ENCODE results near the gene RFLNA.
"Not testable (repeated sequence)": the region's sequence is repeated elsewhere in the genome, so short reads cannot be mapped to it uniquely, and the experiment has no call there.

RFLNA gene

DNA sequence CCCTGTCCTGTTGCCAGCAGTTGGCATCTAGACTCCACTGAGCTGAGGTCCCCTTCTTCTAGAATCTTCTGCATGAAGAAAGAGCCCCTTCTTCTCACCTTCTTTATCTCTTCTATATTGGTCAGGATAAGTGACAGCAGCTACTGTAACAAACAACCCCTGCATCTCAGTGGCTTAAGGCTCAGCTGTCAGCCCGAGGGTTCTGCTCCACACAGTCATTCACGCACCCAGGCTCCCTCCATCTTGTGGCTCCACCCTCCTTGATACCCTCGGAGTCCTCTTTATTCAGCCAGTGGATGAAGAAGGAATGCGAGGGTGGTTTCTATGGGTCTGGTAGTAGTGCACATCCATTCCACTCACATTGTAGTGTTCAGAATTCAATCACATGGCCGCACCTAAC lies 10.5 kb upstream of the RFLNA start:
- no peak for DNase-seq

DNA sequence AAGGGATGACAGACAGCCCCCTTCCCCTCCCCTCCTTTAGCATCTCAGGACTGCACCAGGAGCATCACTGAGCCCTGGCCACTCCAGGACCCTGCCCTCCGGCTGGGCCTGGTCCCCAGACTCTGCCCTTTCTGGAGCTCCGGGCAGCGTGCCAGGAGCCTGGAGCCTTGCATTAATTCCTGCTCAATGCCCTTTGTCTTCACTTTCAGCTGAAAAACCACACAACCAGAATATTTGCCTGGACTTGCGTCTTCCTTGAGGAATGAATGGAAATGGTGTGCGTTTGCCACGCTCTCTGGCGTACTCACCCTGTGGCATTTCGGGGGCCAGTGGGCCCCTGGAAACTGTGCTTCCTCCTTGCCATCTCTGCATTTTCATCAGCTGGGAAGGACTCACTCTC lies 8.5 kb upstream of the RFLNA start:
- DNase-seq = no peak

DNA sequence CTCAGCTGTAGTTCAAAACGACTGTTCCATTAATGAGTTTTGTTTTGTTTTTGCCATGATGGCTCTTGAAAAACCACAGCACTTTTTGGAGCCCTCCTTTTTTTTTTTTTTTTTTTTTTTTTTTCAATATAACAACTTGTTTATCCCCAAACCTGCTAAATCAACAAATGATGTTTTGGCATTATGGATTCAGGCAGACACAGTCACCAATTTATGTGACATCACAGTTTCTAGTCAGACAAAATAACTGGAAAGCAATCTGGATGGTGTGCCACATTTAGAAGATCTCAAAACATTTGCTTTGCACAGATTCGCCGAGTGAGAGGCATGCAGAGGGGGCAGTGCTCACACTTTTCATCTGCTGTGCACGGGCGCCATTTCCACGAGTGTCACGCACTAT lies 7.9 kb upstream of the RFLNA start:
- no peak for DNase-seq

DNA sequence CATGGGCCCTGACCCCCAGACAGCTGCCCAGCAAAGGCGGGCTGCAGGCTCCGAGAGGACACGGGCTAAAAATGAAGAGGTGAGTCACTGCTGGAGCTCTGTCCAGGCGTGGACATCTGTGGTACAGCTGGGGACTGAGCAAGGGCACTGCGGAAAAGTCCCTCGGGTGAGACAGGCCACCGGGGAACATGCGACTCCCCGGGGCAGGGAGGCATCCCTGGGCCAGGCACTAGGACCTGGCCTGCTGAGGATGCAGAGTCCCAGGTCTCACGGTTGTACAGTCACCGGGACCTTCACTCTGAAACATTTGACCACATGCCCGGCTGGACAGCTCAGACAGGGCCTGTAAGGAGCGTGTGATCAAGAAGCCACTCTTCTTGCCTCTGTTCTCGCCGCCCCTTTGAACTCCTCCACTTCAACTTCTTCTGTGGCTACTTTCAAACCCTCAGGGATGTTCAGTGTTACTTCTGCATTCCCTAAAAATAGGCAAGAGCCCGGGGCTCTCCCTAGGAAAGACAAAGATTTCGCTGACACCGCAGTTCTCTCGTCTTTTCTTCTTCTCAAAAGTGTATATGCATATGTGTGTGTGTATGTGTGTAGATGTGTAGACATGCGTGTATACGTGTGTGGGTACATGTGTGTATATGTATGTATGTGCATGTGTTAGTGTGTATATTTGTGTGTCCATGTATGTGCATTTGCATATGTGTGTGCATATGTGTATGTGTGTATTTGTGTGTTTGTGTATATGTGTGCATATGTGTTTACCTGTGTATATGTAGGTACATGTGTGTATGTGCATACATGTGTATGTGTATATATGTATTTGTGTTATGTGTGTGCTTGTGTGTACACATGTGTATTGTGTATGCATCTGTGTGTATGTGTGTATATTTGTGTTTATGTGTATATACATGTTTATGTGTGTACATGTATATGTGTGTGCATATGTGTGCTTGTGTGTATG lies 5.0 kb upstream of the RFLNA start:
- DNase-seq = no peak

DNA sequence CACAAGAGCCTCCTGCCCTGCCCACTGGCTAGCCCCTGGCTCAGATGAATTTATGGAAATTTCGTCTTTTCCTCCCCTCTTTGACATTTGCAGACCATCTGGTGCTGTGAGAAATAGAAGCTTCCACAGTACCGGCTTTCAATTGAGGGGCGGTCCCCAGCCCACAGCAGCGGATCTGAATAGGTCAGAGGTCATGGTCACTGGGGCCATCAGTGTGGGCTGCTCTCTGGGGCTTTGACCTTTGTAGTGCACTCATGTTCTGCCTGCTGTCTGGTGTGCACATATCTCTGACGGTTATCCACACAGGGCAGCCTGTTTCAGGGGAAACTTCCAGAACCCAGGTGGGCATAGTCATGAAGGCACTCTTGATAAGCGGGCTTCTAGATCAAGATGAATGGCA lies 2.5 kb upstream of the RFLNA start:
- no peak for DNase-seq

DNA sequence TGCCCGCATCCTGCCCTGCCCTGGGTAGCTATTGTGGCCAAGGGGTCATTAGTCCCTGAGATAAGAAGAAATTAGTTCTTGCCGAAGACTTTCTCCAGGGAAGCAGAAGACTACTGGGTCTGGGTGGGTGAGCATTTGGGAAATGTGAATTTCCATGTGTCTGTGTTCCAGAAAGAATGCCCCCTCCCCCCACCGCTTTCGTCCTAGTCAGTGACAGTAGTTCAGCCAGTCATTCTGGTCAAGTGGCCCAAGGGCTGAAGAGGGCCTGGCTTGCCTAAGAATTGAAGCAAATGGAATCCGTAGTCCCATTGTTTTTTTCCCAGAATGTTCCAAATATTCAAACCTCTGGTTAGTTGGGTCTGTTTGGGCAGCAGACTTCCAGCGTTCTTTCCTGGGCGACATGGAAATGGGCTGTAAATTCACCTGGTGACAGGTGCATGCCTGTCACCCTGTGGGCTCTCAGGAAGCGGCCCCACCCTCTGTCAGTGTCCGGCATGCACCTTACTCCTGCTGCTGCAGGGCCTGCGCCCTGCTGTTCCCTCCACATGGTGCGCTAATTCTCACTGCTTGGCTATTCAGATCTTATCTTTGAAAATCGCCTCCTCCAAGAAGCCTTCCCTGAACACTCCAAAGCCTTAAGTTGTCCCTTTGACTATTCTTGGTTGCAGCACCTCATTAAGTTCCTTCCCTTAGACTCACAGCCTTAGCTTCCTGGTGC lies 1.4 kb upstream of the RFLNA start:
- DNase-seq = no peak

DNA sequence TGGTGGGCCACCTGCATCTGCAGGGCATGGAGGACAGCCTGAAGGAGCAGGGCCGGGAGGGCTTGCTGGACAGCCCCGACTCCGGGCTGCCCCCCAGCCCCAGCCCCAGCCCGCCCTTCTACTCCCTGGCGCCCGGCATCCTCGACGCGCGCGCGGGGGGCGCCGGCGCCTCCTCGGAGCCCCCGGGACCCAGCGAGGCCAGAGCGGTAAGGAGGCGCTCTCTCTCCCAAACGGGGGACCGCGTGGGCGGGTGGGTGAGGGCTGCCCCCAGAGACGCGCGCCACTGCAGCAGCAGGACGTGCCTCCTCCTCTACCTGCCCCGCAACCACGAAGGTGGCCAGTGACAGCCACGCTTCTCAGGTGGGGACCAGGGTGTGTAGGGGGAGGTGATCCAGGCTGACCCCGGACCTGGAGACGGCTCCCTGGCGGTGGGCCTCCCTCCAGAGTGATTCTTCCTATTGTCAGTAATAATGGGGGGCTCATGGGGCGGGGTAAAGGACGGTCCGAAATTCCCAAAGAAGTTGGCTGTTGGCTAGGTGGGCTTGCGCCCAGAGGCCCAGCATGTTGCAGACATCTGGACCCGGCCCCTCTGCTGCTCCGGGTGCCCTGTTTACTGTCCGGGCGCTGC lies 652 bp downstream of the RFLNA start:
- DNase-seq = no peak

DNA sequence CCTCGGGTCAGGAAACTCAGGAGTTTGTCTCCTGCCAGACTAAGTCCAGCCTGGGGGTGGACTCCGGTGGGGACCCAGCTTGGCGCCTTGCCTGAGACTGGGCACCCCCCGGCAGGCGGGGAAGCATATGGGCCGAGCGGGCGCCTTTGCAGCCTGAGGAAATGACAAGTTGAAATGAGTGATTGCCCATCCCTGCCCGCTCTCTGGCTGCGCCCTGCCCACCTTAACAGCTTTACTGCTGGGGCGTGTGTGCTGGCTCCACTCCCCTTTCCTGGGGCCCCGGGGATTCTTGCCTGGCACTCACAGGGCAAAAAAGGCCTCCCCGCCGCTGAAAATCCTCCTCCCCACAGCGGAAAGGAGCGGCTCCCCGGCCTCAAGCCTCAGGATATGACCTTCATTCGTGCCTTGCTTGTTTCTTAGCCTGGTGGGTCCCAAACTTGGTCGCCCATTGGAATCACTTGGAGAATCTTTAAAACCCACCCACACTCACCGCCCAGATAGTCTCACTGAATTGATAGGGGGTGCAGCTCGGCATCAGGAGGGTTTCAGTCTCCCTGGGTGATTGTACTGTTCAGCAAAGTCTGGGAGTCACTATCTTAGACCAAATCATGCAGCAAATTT lies 1.5 kb downstream of the RFLNA start:
- DNase-seq = no peak

DNA sequence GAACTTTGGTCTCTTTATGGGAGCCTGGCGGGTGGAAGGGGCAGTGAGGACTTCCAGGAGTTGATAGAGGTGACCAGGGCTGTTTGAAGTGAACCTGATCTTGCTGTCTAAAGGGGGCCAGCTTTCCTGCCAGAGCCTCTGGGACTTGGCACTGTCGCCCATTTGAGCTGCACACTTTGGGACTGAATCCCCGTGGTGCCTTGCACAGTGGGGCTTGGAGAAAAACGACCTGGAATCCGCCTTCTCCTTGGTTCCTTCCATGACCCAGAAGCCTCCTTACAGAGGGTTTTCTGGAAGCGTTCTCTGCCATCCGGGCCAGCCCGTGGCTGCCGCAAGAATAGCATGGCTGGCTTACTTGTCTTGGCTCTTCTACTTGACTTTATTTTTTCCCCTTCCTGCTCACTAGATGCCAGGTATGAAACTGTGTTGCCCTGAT lies 2.0 kb downstream of the RFLNA start:
- no peak for DNase-seq

DNA sequence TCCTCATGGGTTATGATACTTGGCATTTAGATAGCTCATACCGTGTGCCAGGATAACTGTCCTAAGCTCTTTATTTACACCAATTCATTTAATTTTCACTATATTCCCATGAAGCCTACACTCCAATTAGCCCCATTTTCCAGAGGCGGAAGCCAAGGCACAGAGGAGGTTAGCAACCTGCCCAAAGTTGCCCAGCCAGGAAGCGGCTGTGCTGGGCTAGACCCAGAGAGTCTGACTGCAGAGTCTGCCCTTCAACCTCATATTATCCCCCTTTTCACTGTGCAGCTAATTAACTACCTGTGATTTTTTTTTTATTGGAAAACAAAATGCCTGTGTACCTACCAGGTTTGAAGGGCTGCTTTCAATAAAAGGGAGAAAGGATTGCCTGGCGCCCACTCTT lies 2.5 kb downstream of the RFLNA start:
- no peak for DNase-seq

DNA sequence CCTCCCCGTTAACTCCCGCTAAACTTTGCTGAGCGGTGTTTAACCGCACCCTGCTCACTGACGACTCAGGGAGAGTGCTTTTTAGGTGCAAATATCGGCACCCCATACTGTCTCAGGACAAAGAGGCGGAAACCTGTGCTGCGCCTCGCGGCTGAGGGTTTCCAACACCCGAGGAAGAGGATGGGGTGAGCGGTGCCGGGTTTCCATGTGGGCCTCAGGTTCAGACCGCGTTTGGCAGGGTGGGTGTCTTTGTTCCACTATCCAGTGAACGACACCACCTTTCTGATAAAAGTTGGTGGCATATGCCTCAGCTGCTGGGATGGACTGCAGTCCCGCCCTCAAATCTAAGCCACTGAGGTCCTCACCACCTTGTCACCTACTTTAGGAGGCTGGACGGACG lies 3.0 kb downstream of the RFLNA start:
- no peak for DNase-seq

DNA sequence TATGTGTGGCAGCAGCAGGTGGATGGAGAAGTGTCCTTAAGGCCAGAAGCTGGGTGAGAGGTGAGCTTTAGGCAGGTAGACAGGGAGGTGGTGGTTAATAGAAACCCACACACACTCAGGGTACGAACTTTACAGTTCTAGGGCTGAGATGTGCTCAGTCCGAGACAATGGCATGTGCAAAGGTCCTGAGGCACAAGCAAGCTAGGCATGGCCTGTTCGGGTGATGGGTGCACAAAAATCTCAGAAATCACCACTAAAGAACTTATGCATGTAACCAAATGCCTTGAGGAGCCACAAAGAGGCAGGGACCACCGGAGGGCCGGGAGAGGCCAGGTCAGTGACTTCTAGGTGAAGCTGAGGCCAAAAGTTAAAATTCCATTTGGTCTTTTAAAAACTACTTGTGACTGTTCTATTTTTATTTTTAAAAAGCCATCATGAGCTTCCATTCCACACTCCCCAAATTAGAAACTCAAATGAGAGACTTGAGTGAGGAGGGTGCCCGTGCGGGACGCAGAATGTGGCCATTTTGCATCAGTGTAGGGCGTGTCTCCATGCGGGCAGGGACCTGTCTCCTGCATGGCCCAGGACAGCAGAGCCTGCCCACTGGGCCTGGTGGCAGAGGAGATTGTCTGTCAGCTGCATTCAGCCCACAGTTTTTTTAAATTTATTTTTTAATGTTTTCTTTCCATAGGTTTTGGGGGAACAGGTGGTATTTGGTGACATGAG lies 4.0 kb downstream of the RFLNA start:
- no peak for DNase-seq

DNA sequence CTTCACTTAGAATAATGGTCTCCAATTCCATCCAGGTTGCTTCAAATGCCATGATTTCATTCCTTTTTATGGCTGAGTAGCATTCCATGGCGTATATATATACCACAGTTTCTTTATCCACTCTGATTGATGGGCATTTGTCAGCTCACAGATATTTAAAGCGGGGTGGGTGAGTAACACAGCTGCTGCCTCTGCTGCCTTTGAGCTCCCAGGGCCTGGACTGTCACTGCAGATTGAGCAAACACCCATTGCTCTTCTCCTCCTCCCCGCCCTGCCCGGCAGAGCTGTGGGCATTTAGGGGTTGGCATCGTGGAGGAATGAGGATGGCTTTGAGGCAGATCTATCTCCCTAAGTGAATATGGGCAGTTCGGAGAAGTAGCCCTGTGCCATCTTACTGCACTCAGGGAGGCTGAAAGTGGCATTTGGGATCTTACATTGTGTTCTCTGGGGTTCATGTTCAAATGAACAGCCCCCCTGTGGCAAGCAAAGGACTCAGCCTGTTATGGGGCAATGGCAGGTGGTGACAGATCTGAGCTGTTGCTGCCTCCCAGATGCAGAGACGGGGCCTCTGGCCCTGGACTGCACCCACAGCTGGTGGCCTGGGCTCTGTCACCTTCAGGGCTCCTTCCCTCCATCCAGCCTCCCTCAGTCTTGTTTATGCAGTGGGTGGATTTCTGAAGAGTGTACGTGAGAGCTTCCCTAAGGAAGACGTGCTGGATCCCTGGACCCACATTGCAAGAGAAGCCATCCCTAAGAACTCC lies 4.9 kb downstream of the RFLNA start:
- DNase-seq = no peak

DNA sequence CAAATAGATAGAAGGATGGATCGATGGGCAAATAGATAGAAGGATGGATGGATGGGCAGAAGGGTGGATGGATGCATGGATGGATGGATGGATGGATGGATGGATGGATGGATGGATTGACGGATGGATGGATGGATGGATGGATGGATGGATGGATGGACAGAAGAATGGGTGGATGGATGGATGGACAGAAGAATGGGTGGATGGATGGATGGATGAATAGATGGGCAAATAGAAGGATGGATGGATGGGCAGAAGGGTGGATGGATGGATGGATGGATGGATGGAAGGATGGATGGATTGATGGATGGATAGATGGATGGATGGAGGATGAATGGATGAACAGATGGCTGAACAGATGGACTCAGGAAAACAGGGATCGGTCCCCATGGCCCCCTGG lies 5.8 kb downstream of the RFLNA start:
- DNase-seq = not testable (repeated sequence)

DNA sequence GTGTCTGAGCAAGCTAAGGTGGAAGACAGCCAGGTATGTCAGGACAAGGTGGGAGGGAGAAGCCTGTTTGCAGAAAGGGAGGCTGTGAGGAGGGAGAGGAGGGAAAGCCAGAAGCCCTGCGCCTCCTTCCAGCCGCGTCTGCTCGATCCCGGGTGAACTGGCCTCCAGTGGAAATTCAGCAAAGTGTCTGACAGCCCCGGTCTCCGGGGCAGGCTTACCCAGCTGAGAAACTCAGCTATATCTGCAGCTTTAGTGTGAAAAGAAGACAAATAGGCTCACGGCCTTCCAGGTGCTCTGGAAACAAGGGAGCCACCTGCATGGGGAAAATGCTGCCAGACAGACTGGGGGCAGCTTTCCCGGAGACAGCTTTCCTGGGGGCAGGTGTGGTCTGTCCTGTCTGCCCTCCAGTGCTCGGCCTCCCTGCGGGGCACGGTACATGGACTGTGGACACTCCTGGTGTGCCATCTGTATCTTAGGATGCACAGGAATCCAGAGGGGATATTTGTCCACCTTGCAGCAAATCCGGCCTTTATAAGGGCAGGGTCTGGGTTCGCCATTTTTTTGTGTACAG lies 6.3 kb downstream of the RFLNA start:
- no peak for DNase-seq

DNA sequence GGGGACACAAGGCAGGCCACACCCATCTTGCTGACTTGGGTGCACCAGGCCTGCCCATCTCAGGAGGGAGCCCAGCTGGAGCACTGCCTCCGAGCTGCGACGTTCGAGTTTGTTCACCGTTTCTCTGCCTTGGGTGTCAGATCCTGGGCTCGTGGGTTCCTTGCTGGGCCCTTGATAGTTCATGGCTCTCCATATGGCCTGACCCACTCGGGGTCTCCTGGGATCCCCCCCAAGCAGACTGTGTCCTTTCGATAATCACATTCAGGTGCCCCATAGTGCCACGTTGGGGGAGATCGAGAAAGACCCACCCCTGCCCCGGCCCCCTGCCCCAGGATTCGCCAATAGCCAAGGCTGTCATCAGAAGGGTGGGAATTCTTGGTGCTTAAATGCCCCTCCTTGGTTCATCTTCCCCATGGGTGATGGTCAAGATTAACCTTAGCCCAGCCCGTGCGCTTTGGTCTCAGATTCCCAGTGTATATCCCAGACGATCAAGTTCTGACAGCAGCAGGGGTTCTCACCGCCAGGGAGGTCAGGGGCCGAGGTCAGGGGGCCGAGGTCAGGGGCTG lies 7.4 kb downstream of the RFLNA start:
- no peak for DNase-seq

DNA sequence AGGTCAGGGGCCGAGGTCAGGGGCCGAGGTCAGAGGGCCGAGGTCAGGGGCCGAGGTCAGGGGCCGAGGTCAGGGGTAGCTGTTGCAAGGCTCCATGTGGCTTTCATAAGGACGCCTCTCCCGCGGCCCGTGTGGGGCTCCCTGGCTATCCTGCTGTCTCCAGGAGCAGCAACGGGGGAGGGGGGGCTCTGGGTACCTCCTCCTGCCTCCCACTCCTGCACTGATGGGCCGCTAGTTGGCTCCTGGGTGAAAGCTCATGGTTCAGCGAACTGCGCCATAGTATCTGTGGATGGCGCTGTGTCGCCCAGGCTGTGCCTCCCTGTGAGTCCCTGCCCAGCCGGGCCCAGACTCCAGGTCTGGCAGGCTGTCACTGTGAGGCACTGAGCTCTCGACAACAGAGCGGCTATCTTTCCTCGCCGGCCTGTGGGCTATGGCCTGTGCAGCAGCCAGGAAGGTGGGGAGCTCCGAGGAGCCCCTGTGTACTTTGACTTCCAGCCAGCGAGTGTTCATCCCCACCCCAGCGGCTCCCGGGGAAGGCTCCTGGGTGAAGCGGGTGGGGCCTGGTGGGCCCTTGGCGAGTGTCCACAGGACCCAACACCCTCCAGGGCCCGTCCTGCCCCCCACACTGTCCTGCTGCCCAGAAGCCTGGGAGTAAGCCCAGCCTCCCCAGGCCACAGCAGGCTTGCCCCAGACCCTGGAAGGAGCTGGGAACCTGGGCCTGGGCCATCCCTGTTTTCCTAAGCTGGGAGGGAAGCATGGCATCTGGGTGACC lies 8.1 kb downstream of the RFLNA start:
- DNase-seq = no peak

DNA sequence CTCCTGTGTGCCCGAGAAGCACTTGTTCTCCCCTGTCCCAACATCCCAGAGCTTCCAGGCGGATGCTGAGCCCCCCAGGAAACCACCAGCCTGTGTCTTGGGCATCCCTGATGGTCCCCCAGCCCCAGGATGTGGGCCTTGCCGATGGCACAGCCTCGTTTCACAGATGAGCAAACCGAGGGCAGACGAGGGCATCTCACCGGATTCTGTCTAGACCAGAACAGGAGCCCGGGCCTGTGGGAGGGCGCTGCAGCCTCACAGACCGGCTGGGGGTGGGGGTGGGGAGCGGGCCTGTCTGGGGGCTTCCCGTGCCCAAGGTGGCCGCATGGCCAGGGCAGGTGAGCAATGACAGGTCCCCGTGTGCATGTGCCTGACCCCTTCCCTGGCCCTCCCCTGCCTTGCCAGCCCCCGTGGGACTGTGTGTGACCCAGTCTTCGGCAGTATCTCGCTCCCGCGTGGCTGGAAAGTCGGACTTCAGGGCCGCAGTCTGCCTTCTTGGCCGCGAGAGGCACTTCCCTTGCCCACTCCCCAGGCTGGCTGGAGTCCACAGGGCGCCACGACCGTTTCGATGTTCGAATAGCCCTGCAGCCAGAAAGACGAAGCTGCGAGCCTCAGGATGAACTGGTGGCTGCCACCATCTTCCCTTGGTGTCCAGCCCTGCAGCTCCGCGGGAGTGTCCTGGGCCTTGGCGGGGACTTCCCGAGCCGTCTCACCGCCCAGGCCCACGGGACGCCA lies 8.9 kb downstream of the RFLNA start:
- DNase-seq = no peak

DNA sequence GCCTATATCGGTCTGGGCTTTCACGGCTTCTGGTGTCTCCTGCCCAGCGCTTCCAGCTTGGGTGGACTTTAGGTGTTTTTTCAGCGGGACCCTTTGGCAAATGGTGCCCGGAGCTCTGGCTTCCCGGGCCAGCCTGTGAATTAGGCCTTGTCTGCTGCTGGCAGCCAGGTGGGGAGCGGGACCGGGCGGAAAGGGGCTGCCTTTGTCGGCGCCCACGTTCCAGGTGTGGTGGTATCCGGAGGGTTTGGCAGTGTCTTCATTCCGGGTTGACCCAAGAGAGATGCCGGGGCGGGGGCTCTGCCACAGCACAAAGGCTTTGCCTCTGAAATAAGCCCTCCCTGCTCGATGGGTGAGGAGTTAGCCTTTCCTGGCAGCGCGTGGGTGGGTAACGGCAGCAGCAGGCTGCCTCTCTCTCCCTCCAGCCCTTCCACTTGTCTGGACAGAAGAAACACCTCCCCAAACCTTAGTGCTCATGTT lies 9.5 kb downstream of the RFLNA start:
- DNase-seq = no peak
